GM12801 (cell line): ENCODE results near the gene ARL16.

Source experiments
- CTCF ChIP-seq: IDR thresholded peaks from one replicate; pipeline ENCODE4 v1.5.1; 2011; ENCODE audit warnings: control low read depth; ENCODE audit not compliant: insufficient read length; ENCODE audit errors: extremely low read depth

Gene ARL16

DNA sequence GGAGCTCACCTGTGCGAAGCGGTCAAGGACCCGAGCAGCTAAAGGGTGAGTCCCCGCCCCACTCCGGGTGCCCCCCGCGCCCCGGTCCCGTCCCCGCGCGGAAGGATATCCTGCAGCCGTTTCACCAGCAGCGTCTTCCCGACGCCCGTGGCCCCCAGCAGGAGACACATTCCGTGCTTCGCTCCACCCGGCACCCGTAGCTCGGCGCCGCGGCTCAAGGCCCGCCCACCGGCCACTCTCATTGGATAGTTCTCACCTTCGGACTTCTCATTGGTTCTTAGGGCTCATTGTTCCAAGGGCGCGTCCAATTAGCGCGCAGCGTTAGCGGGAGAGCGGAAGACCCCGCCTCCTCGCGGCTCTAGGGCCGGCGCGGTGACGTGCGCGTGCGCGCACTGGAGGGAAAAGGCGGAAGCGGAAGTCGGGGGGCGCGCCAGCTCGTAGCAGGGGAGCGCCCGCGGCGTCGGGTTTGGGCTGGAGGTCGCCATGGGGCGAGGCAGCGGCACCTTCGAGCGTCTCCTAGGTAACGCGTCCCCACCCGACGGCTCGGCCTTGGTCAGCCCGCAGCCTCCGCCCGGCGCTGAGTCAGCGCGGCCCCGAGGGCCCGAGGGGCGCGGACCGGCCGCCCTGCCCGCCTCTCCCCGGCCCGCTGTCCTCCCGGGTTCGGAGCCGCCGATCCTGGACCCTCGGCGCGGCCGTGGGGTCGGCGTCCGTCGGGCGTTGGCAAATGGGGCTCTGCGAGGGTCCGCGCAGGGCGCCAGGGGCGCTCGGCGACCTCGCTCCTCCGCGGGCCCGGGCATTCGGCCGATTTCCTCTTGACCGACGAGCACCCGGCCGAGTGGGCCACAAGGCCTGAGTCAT, at the start of gene ARL16, which contains the start of gene HGS:
ARL16 (minus strand) TSS at position 214 of the 858 bp plus-strand sequence; CDS start at position 170, 44 bp downstream.
HGS (plus strand) TSS at position 428 of the 858 bp plus-strand sequence; CDS start at position 484, 56 bp downstream.
- no peak for TF ChIP-seq CTCF

DNA sequence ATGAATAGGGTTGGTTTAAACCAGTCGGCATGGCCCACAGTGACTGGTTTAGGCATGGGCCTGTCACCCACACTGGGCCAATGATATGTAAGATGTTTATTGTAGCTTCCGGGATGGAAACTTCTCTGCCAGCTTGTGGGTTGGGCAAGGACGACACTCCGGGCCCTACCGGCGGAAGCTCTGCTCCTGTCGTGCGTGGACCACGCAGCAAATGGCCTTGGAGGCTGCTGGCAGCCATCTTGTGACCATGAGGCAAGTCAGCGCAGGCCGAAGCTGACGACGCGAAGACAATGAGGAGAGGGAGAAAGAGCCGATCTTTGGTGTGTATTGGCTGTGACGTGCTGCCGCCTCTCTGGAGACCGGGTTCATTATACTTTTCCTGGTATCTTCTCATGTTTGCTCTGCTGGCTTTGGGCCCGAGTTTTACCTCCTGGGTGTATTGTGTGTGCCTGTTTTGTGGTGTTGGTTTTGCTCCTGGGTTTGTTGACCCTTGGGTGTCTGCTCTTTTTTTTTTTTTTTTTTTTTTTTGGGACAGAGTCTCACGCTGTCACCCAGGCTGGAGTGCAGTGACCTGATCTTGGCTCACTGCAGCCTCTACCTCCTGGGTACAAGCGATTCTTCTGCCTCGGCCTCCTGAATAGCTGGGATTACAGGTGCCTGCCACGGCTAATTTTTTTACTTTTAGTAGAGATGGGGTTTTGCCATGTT, 43.9 kb upstream of the ARL16 start:
- TF ChIP-seq CTCF = no peak

DNA sequence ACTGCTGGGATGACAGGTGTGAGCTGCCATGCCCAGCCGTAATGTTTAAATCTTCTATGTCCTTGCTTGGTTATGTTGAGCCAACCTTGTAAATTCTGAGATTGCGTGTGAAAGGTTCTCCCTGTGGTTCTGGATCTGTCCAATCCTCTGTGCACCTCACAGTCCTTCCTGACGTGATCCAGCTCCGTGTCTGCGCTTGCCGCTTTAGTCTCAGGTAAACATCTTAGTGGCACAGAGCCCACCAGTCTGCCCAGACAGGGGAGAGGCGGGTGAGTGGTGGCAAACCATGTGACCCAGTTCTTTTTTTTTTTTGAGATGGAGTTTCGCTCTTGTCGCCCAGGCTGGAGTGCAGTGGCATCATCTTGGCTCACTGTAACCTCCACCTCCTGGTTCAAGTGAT, 42.4 kb upstream of the ARL16 start:
- TF ChIP-seq CTCF = no peak

GRCh38 chr17:81725439-81725838, 41.8 kb upstream of the ARL16 start:
- no peak for TF ChIP-seq CTCF

DNA sequence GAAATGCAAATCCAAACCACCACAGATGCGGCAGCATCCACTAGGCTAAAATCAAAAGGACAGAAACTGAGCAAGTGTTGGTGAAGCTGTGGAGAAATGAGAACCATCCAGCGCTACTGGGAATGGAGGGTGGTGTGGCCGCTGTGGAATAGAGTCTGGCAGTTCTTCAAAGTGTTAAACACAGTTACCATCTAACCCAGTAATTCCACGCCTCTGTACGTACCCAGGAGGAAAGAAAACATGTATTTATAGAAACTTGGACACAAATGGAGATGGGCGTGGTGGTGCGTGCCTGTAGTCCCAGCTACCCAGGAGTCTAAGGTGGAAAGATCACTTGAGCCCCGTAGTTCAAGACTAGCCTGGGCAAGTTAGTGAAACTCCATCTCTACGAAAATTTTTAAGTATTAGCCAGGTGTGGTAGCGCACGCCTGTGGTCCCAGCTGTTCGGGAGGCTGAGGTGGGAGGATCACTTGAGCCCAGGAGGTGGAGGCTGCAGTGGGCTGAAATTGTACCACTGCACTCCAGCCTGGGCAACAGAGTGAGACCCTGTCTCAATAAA, 40.1 kb upstream of the ARL16 start:
- no peak for TF ChIP-seq CTCF

GRCh38 chr17:81722184-81723120, 38.9 kb upstream of the ARL16 start:
- TF ChIP-seq CTCF = no peak
